Tibial nerve (tissue), 4 donors: ENCODE results near the gene XPNPEP1.

Experiments
- EP300 ChIP-seq, 2 donors: sonication (generic); formaldehyde crosslinking; IDR thresholded peaks; one replicate each; pipeline ENCODE4 v1.6.1; 2017; ENCODE audit warnings: antibody characterized with exemption in 2 of 2, mild to moderate bottlenecking in 1 of 2
- POLR2A ChIP-seq, 2 donors: fragments of 450-650 bp; IDR thresholded peaks; one replicate each; pipeline ENCODE4 v1.6.1; 2017; ENCODE audit warnings: antibody characterized with exemption in 2 of 2, mild to moderate bottlenecking in 2 of 2, moderate library complexity in 2 of 2
- TF ChIP-seq, protein P1 (sequence below), 5 experiments: fragments of 200-600 bp in 3 of 5; fragments of 450-650 bp in 2 of 5; sonication (generic) in 3 of 5; IDR thresholded peaks; one replicate each; pipeline ENCODE4 v1.5.1; 2016 to 2019; ENCODE audit warnings: antibody characterized with exemption in 5 of 5, mild to moderate bottlenecking in 3 of 5, moderate library complexity in 2 of 5

GRCh38 chr10:109919220-109919619, 4.1 kb downstream of the XPNPEP1 start:
- TF ChIP-seq, protein P1, sequence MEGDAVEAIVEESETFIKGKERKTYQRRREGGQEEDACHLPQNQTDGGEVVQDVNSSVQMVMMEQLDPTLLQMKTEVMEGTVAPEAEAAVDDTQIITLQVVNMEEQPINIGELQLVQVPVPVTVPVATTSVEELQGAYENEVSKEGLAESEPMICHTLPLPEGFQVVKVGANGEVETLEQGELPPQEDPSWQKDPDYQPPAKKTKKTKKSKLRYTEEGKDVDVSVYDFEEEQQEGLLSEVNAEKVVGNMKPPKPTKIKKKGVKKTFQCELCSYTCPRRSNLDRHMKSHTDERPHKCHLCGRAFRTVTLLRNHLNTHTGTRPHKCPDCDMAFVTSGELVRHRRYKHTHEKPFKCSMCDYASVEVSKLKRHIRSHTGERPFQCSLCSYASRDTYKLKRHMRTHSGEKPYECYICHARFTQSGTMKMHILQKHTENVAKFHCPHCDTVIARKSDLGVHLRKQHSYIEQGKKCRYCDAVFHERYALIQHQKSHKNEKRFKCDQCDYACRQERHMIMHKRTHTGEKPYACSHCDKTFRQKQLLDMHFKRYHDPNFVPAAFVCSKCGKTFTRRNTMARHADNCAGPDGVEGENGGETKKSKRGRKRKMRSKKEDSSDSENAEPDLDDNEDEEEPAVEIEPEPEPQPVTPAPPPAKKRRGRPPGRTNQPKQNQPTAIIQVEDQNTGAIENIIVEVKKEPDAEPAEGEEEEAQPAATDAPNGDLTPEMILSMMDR (IDR thresholded peaks at IDR 0.05) = no peak
- TF ChIP-seq POLR2A (IDR thresholded peaks at IDR 0.05) = no peak
- TF ChIP-seq EP300 (IDR thresholded peaks at IDR 0.05) = no peak
